ENCODE data around the gene ACAD9.

DNA sequence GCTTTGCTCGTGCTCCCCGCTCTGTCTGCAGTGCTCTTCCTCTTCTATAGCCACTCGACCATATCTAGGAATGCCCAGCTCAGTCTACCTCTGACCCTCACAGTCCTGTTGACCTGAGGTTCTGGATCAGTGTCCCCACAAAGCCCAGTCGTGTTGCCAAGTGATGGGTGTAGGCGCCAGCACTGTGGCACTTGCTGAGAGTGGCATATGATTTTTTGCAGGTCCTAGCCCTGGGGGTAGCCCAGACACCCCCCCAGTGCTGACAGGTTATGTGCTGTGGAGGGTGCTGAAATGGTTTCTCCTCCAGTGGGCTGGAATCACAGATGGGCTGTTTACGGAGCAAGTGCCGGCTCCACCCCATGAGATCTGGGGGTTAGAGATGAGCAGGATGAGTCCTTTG, 32.5 kb downstream of the ACAD9 start:
- no peak for TF ChIP-seq EZH2 (IDR thresholded peaks at IDR 0.05; ENCODE audit: insufficient read depth, poor library complexity, severe bottlenecking)
- TF ChIP-seq EZH2phosphoT487 (IDR thresholded peaks at IDR 0.05; ENCODE audit: insufficient read depth, low read depth) = no peak
